ENCODE results near the gene PPP2R3A.
A peak's percentile ranks its signal among the peaks of the same experiment; 100 is the strongest.

The PPP2R3A gene

GRCh38 chr3:136194409-136195257 lies 229.1 kb downstream of the PPP2R3A start:
- DNase-seq (ENCODE audit: low read depth), result no peak

- peak; percentile 82 for DNase-seq (ENCODE audit: low read depth)
Observed at GRCh38 chr3:136195258-136196063, 229.9 kb downstream of the PPP2R3A start.

GRCh38 chr3:136196064-136196400 lies 230.5 kb downstream of the PPP2R3A start, which contains the start of gene MSL2:
MSL2 (minus strand) TSS chr3:136196335; CDS start chr3:136195113, 1,222 bp downstream.
- DNase-seq (ENCODE audit: low read depth), result no peak

- DNase-seq (ENCODE audit: low read depth), result peak; percentile 100
Observed at GRCh38 chr3:136196401-136197158, 231.1 kb downstream of the PPP2R3A start.

- DNase-seq (ENCODE audit: low read depth), result peak; percentile 1
Observed at GRCh38 chr3:136197159-136197793, 231.7 kb downstream of the PPP2R3A start.

Measured in fibroblast of gingiva (primary cell).